Measurements from ENCODE around the gene RPS19BP1. TPM values are rescaled to one million over a fixed set of nuclear protein-coding genes. Genes with fewer than 3 reads are reported as not detected.
"Not testable (repeated sequence)": the region's sequence is repeated elsewhere in the genome, so short reads cannot be mapped to it uniquely, and the experiment has no call there.

Gene RPS19BP1
- total RNA-seq, 1 experiment from 2014 or later = 102 TPM

GRCh38 chr22:39522567-39523300, 9.8 kb downstream of the RPS19BP1 start (continued):
- no peak for TF ChIP-seq STAT6 (CRISPR knock-in tag; conservative IDR thresholded peaks at IDR 0.05; ENCODE audit: low read depth)
- no peak for TF ChIP-seq TP53 (CRISPR knock-in tag; IDR thresholded peaks at IDR 0.05)
- TF ChIP-seq NR1H2 (CRISPR knock-in tag; IDR thresholded peaks at IDR 0.05) = no peak

GRCh38 chr22:39522091-39522490, 10.5 kb downstream of the RPS19BP1 start:
- ChIA-PET CTCF (interaction anchor here (1.3 to 4.7 kb wide), 2 partner anchors 26 to 28 kb away, joined by 3 to 21 read pairs; no protein-coding TSS in a partner anchor), POLR2A (interaction anchor here (1.0 kb wide), 1 partner anchor 211 kb away, joined by 6 read pairs; no protein-coding TSS in a partner anchor)
- Mint-ChIP-seq H3K27me3 (ENCODE audit: low read depth) (peaks cover 14% of the 10 kb centered on the region), H3K27ac (peak overlapping the region; percentile 94), H3K4me3 (peak overlapping the region; percentile 95), H3K36me3 (peaks cover 47% of the 10 kb centered on the region), H3K4me1 (peaks cover 44% of the 10 kb centered on the region)
- not testable (repeated sequence) for ATAC-seq; H3K9me3 Mint-ChIP-seq; DNase-seq (ENCODE audit: low spot score)

GRCh38 chr22:39521106-39521885, 11.3 kb downstream of the RPS19BP1 start:
- POLR2A ChIA-PET = interaction anchor here (1.7 kb wide), 1 partner anchor 8 kb away, joined by 15 read pairs; no protein-coding TSS in a partner anchor

GRCh38 chr22:39520226-39521105, 12.1 kb downstream of the RPS19BP1 start, which contains the start of gene ATF4:
Gene ATF4 (plus strand): TSS chr22:39520562. CDS start chr22:39521446, 884 bp downstream.
- Mint-ChIP-seq H3K4me3 (peak within 1 kb of the TSS; percentile 95), H3K36me3 (peaks cover 60% of the 10 kb centered on the region), H3K27ac (peak within 1 kb of the TSS; percentile 100), H3K27me3 (ENCODE audit: low read depth) (peaks cover 30% of the 10 kb centered on the region), H3K4me1 (peaks cover 39% of the 10 kb centered on the region), H3K9me3 (no peaks in the 10 kb centered on the region)
- CTCF ChIA-PET = interaction anchor here (0.6 to 1.0 kb wide), 21 partner anchors 9 to 413 kb away, joined by 3 to 36 read pairs (median 4); partner anchors contain the start of genes MIEF1, RPL3 and TAB1
- DNase-seq (ENCODE audit: low spot score) (peak; percentile 80), ATAC-seq (peak; percentile 2; the same call in 1 of the 2 replicates)
- POLR2A ChIA-PET = interaction anchor here (0.6 to 1.7 kb wide), 22 partner anchors 9 to 1887 kb away, joined by 3 to 16 read pairs (median 3); partner anchors contain the start of genes MIEF1, RPL3, RPS19BP1 and TAB1
- TF ChIP-seq HMGA2 (CRISPR knock-in tag; IDR thresholded peaks at IDR 0.05) (peak; percentile 46), ZNF416 (CRISPR knock-in tag; IDR thresholded peaks at IDR 0.05) (no peak; the same call in none of the 2 replicates), NR2C2 (CRISPR knock-in tag; IDR thresholded peaks at IDR 0.05) (peak; percentile 33; the same call in 1 of the 2 replicates), RORB (CRISPR knock-in tag; IDR thresholded peaks at IDR 0.05) (peak; percentile 75), PRDM15 (CRISPR knock-in tag; IDR thresholded peaks at IDR 0.05) (no peak; the same call in 1 of the 2 replicates), ZBTB43 (CRISPR knock-in tag; IDR thresholded peaks at IDR 0.05) (peak; percentile 61; the same call in 1 of the 2 replicates), SMAD3 (CRISPR knock-in tag; IDR thresholded peaks at IDR 0.05; ENCODE audit: borderline replicate concordance) (no peak), ATF1 (CRISPR knock-in tag; IDR thresholded peaks at IDR 0.05) (peak; percentile 42; the same call in 1 of the 2 replicates), E2F4 (CRISPR knock-in tag; IDR thresholded peaks at IDR 0.05; ENCODE audit: borderline replicate concordance, low read depth) (peak; percentile 49; the same call in 1 of the 2 replicates), ZNF512 (CRISPR knock-in tag; IDR thresholded peaks at IDR 0.05; ENCODE audit: borderline replicate concordance) (no peak)

More at GRCh38 chr22:39521106-39521885, 11.3 kb downstream of the RPS19BP1 start:
- ATAC-seq; CTCF ChIA-PET; DNase-seq (ENCODE audit: low spot score); H3K9me3 Mint-ChIP-seq: not testable (repeated sequence)
- Mint-ChIP-seq H3K4me3 (peak overlapping the region; percentile 95), H3K27me3 (ENCODE audit: low read depth) (peaks cover 21% of the 10 kb centered on the region), H3K27ac (peak overlapping the region; percentile 100), H3K4me1 (peaks cover 44% of the 10 kb centered on the region), H3K36me3 (peaks cover 51% of the 10 kb centered on the region)
- TF ChIP-seq RORB (CRISPR knock-in tag; IDR thresholded peaks at IDR 0.05) = peak; percentile 23; the same call in 1 of the 2 replicates

Measured in WTC11 (cell line).